Gastroesophageal sphincter (tissue), 3 donors: ENCODE results near the gene GRAMD4.

Experiments
- CTCF ChIP-seq, 4 experiments: fragments of 200-600 bp in 2 of 4; fragments of 450-650 bp in 2 of 4; sonication (generic) in 1 of 4; IDR thresholded peaks; one replicate each; pipeline ENCODE4 v1.5.1; 2017 to 2019; ENCODE audit warnings: antibody characterized with exemption in 4 of 4, mild to moderate bottlenecking in 2 of 4, moderate library complexity in 2 of 4
- POLR2A ChIP-seq, 2 donors: fragments of 450-650 bp; IDR thresholded peaks; one replicate each; pipeline ENCODE4 v1.6.1; 2017; ENCODE audit warnings: antibody characterized with exemption in 2 of 2, mild to moderate bottlenecking in 2 of 2, moderate library complexity in 1 of 2
- POLR2AphosphoS5 ChIP-seq: sonication (generic); formaldehyde crosslinking; IDR thresholded peaks from one replicate; pipeline ENCODE4 v1.6.1; 2017; ENCODE audit warnings: antibody characterized with exemption

GRCh38 chr22:46721501-46722085, 101.4 kb downstream of the GRAMD4 start:
- TF ChIP-seq CTCF (IDR thresholded peaks at IDR 0.05) (no peak), POLR2A (IDR thresholded peaks at IDR 0.05) (no peak), POLR2AphosphoS5 (no peak)
